Kasumi-1 (cell line): ENCODE data around the gene NEURL1B.

Experiments
- DNase-seq, 2 experiments: peaks; one replicate each; lab custom pipeline; 2025; lab: John Stamatoyannopoulos, UW

Gene NEURL1B

DNA sequence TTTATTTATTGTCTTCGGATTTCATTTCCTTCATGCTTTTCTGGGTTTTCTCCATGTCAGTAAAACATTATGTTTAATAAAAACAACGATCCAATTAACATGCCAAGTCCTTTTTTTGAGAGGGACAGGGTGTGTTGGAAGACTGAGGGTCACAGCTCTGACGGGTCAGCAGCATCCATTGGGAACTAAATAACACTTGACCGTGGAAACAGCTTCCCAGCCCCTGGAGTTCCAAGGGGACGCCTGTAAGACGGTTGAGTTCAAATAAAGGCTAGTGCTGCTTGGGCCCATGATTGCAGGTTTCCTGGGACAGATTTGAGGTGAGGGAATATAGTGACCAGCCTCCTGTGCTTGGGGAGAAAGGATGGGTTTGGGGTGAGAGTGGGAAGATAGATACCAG, 30.4 kb upstream of the NEURL1B start:
- no peak for DNase-seq

DNA sequence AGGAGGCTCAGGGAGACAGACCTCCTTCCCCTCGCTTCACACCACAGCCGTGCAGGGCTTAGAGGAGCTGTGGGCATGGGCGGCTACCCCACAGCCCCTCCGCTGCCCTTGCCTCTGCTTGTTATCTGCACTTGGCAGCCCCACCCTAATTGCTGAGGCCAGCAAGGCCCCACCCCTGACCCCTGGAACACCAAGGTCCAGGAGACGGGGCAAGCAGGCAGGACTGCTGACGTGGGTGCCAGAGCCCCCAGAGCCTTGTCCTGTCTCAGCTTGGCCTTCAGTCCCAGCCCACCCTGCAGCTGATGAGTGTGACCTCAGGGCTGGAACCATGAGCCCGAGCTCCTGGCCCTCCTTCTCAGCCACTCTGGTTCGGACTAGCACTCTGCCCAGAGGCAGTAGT, 29.1 kb upstream of the NEURL1B start:
- no peak for DNase-seq

DNA sequence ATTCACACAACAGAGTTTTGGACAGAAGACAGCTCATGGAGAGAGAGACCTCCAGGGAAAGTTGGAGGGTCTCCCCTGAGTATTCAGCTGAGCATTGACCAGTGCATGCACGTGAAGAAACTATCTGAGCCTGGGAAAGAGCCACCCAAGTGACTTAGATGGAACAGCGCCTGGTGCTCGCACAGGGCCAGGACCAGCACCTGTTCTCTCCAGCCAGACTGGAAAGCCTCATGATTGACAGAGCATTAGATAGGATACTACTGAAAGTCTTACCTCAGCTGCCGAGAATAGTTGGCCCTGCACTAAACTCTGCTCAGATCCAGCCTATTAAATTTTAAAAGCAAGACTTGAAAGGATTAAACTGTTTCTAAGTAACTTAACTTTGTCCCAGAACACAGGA, 28.3 kb upstream of the NEURL1B start:
- DNase-seq, result no peak

DNA sequence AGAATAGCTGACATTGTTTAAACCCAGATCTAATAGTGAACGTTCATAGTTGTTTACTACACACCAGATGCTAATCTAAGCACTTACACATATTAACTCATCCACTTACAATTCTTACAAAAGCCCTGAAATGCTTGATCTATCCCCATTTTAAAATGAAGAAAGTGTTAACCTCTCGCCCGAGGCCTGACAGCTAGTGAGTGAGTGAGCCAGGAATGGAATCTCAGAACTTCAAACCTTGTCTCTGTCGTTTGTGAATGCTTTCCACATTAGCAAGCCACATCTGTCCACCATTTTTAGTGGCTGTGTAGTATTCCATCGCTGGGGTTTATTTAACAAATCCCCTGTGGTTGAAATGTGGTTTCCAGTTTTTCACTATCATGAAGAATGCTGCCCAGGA, 24.9 kb upstream of the NEURL1B start:
- DNase-seq, result no peak

DNA sequence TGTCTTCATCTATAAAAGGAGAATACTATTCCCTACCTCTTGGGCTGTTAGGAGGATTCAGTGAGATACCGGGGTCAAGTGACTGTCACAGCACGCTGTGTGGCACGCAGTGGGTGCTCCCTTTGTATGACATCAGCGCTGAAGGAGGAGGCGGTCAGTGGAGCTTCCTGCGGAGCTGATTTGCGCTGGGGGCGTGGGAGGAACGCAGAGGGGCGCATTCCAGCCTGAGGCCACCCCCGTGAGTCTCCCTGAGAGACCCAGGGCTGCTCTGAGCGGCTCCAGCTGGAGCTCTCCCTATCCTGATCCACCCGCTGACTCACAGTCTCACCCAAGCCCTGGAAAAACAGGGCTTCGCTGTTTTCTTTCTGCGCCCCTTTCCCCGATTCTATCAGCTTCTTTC, 24.3 kb upstream of the NEURL1B start:
- DNase-seq, result no peak

DNA sequence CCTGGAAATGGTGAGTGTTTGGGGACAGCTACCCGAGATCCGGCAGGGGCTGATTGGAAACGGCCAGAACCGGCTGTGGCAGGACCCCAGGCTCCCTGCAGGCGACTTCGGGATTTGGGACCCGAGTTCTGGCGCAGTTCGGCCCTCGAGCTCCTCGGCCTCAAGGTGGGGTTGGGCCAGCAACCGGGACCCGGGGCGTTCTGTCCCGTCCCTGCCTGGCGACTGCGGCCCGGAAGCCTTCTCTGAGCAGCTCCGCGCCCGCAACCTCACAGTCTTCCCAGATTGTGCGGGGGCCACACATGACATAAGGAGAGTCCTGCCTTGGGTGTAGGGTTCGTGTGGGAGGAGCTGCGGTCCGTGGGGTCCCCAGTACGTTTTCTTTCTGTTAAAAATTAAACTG, 23.2 kb upstream of the NEURL1B start:
- DNase-seq, result no peak

DNA sequence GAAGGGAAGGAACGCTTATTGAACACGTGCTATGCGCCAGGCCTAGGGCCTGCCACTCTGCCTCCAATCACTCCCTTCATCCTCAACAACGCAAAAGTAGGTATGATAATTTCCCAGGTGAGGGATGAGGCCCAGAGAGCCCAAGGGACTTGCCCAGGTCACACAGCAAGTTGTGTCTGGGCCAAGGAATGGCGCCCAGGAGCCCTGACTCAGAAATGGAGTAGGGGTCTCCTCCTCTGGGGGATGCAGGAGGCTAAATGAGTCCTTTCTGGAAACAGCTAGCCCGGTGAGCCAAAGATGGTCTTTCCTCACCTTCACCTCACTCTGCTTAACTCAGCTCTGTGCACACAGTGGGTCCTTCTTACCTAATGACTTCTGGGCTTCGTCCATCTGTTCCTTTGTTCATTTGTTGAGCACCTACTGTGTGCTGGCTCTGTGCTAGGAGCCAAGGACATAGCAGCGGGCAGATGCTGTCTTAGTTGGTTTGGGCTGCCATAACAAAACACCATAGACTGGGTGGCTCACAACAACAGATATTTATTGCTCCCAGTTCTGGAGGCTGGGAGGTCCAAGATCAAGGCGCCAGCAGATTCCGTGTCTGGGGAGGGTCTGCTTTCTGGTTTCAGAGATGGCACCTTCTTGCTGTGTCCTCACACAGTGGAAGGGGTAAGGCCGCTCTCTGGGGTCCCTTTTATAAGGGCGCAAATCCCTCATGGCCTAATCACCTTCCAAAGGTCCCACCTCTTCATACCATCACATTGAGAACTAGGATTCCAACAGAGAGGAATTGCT, 22.3 kb upstream of the NEURL1B start:
- DNase-seq, result no peak

DNA sequence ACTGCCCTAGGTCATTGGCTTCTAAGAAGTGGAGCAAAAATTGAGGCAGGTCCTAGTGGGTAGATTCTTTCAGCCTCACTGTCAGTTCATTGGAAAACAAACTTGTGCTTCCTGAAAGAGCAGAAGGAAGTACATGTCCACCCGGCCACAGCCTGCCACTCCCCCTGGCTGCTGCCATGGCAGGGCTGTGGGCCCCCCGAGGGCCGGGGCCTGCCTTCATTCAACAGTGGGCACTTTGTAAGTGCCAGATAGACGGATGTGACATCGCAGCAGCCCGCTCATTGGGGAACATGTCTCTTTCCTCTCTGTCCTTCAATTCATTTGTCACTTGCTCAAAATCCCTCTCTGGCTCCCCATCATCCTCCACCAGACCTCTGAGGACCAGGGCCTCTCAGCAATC, 20.6 kb upstream of the NEURL1B start:
- no peak for DNase-seq

DNA sequence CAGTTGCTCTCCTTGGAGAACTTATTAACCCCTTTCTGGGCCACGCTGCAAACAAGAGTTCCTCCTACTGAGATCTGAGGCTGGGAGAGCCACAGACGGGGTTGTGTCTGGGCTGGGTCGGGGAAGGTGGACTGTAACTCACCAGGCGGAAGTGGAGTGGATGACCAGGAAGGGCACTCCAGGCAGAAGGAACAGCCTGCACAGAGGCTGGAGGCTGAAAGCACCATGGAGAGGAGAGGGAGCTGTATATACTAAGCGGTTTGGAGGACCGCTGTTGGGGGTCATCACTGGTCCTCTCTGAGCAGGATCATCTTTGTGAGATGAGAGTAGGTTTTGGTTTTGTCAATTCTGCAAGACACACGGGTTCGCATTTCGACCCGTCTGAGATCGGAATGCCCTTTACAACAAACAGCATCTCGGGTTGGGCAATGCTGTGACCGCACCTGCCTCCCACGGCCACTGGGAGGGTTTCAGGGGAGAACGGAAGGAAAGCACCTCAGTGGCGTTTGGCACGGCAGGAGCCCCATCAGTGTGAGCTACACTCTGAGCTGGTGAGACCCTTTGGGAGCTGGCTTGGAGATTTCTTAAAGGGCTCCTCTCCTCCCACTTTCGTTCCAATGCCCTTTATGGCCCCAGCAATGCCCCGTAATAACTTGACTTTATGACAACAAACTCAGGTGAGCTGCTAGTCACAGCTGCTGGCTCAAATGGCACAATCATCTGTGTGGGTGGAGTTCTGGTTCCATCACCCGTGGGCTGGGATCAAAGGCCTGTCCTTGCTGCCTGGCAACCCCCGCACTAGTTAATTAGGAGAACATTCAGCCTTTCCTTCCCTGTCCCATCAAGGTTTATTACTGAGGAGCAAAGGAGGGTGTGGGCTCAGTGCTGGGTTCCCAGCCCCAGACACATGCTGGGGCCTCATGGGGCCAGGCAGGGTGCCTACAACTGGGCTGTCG, 18.7 kb upstream of the NEURL1B start:
- DNase-seq, result no peak

DNA sequence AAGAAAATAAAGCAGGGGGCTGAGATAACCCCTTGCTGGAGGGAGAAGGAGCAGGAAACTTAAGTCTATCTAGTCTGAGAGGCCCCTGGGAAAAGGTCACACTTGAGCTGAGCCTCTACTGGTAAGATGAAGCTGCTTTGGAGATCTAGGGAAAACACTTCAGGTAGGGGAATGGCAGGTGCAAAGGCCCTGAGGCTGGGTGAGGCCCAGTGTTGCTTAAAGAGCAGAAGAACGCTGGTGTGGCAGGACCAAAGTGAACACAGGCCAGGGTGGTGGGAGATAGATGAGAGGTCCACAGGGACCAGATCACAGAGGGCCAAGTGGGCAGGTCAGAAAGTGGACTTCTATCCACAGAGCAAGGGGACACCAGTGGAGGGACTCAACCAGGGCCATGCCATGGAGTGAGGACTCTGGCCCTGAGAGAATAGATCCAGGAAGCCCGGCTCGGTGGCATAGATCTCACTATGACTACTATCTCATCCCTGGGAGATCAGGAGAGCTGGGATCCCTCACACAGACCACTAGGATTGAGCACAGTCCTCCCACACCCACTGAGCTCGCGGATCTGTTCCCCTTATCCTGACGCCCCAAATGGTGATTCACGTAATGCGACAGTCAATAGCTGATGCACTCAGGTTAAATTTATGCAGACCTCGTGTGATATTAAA, 17.6 kb upstream of the NEURL1B start:
- no peak for DNase-seq

DNA sequence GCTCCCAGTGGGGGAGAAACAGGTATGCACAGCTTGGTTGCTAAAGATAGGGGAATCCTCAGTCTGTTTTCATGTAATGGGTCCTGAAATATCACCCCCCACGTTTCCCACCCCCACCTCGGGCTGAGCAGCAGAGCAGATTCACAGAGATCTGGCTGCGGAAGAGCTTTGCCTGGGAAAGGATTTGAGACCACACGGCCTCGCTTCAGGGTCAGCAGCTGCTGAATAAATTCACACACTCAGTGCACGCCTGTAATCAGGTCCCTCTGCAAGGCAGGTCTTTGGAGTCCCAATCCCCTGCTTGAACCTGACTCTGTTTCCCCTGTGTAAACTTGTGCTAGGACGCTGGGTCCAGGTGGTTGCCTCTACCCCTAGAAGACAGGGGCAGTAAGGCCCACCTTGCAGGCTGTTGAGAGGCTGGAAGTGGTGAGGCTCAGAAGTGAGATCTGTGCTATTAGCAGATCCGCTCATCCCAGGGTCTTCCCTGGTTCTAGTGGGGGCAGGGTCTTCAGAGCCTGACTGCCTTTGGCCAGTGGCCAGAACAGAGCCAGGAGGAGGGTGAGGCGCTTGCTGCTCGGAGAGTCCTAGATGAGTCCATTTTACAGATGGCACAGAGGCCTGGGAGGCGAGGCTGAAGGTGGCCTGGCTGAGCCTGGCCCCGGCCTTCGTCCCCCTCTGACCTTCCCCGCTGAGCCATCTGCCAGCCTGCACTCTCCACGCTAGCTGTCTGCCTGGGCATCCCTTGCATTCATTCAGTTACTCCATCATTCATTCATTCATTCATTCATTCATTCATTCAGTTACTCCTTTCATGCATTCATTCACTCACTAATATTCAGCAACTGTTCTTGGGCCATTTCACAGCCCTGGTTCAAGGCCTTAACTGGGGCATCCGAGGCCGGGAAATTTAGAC, 16.7 kb upstream of the NEURL1B start:
- DNase-seq, result no peak

DNA sequence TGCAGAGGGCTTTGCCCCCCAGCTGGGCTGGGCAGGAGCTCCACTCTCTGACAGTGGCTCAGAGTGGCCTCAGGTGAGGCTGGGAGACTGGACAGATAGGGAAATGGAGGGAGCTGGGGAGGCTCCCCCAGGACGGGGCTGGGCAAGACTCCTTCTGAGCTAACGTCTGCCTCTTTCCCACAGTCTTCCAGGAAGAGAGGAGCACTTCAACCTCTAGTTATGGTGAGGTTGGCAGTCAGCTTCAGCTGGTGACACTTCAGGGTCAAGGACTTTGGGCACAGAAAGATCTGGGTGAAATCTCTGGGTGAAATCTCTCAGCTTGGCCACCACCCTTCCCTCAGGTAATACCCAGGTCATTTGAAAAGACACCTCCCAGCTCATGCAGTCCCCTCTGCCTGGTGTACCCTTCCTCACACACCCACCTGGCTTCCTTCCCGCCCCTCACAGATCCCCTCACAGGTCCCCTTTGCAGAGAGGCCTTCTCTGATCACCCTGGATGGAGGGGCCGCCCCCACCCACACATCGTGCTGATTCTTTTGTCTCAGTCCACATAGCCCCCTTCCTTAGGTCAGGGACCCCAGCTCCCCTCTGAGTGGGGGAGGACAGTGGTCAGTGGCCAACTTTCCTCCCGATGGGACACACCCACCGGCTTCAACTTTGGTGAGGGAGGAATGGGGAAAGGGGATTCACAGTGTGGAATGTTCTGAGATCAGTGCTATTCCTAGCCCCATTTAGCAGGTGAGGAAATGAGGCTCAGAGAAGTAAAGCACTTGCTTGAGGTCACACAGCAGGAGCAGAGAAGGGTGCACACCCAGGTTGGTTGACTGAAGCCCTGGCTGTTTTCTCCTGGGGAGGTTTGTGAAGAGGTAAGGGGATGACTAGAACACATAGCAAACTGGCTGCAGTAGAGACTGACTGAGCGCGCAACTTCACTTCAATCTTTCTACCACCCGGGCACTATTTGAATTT, 15.8 kb upstream of the NEURL1B start:
- DNase-seq, result no peak

DNA sequence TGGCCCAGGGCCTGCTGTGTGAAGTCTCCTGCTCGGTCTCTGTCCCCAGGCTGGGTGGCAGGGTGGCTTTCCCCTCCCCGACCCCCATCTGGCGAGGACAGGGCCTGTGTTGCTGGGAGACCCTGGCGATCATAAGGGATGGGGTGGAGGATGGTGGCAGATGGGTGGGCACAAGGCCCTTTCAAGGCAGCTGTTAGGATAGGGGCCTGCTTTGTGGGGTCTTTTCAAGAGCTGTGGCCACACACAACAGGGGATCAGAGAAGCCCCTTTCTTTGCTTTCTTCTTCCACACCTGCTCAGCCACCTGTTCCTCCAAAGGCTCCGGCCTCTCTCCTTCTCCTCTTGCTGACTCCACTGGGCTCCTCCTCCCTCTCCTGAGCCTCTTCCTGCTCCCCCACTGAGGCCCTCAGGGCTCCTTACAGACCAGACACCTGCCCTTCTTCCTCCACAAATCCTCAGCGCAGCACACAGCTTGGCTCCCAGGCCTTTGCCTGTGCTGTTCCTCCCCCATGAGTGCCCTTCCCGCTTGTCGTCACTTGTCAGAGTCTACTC, 15.0 kb upstream of the NEURL1B start:
- no peak for DNase-seq

DNA sequence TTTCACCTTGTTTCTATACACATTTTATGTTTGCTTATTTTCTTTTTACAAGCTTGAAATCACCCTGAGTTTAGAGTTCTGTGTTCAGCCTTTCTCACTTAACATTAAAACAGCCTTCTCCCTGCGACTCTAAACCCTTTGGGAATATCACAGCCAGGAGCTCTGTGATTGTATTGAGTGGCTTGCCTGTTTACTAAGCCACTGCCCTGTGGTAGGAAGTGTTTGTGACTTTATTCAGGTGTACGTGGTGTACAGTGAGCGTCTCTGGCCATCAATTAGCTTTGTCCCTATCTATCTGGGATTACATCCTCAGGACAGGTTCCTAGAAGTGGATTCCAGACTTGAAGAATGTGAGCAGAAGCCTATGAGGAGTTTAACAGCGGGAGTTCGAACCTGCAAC, 11.0 kb upstream of the NEURL1B start:
- no peak for DNase-seq

DNA sequence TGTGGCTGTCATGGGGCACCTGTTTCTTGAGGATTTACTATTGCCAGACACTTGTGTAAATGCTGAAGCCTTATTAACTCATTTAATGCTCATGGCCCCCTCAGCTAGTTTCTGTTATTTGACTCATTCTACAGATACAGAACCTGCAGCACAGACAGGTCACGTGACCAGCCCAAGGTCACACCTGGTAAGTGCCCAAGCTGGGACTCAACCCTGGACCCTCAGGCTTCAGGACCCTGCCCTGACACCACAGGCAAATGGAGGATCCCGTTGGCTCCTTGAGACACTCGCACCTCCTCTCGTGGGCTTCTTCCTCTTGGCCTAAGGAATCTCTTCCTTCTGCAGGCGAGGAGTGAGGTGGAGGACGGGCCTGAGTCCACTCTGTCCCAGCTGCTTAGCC, 10.6 kb upstream of the NEURL1B start:
- DNase-seq, result no peak

DNA sequence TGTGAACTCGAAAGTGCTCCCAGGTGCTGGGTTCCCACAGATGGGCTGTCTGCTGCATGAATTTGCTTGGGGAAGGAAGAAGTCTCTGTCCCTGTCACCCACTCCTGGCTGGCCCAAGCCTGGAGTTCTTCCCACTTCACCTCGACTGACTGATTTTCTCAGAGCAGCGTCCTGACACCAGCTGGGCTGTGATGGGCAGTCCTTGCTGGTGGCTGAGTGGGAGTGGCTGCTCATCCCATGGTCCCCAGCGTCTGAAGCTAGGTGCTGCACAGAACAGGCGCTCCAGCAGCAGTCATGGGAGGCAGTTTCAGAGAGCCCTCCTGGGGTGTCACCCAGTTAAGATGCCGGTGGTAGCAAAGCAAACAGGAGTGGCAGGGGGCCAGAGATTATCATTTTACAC, 10.1 kb upstream of the NEURL1B start:
- no peak for DNase-seq

DNA sequence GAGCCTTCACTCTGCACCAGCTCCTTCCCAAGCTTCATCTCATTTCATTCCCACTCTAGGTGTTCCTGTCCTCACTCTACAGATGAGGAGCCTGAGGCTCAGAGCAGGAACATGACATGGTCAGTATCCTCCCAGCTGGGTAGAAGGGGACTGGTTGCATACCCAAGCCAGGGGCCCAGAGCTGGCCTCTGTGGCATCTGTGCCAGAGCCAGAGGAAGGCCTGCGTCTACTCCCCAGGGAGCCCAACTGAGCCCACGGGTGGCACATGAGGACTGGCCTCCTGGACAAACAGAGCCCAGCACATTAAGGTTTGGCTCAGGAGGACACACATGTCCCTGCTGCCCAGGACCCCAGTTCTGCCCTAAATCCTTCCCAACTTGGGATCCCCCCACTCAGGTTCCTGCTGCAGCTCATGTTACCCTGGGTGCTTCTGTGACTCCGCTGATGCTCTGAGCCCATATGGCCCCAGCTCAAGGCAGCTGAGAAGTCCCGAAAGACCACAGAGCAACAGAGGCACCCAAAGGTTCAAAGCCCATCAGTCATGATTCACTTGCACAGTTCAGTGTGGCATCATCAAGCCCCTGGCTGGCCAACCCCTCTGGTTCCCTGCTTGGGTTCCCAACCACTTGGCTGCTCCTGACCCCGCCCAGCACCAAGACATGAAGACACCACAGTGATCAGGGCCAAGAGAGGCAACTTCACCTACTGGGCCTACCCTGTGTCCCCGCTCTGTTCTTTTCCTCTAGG, 8.5 kb upstream of the NEURL1B start:
- DNase-seq, result no peak

DNA sequence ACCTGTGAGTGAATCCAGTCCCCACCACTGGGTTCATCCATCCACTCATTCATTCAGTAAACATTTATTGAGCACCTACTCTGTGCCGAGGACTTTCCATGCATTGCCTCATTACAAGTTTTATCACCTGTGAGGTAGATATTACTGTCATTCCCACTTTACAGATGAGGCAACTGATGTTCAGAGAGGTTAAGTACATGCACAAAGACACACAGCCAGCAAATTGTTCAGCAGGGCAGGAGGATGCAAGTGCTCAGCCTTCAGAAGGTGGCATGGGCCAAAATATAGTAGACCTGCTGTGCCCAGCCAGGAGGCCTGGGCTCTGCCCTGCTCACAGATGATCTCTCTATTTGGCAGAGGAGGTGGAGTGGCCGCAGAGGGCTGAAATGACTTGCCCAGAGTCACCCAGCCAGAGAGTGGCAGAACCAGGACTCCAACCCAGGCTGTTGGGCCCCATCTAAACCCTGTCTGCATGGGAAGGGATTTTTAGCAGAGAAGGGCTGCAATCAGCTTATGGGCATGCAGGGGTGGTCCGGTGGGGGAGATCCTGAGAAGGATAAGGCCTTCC, 7.6 kb upstream of the NEURL1B start:
- no peak for DNase-seq
